GM11168 (cell line): ENCODE results near the gene DLG2.

Experiments
- in situ Hi-C: fragments of 300-500 bp; cut with MboI; formaldehyde crosslinking; loops from one replicate; pipeline ENCODE4 v1.12.0; 2022; ENCODE audit warnings: low sequenced_read_pairs; ENCODE audit not compliant: unreplicated experiment

The DLG2 gene

DNA sequence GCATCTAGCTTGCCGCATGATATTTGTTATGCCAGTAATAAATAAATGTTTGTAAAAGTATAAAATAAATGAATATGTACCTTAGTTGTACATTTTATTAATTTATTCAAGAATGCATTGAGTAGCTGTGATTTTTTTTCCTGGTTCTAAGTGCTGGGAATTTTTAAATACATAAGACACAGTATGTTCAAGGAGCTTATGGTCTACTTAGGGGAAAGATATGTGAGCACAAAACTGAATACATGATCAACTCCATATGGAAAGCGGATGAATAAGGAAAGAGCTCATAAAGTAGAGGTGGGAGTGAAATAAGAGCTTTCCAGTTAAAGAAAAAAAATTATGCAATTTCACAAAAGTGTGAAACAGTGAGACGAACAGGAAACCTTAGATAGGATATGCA is 1396.7 kb downstream of the DLG2 start:
- in situ Hi-C loops: no loop called here

GRCh38 chr11:84227970-84228665 is 1399.0 kb downstream of the DLG2 start:
- in situ Hi-C loops: no loop called here

DNA sequence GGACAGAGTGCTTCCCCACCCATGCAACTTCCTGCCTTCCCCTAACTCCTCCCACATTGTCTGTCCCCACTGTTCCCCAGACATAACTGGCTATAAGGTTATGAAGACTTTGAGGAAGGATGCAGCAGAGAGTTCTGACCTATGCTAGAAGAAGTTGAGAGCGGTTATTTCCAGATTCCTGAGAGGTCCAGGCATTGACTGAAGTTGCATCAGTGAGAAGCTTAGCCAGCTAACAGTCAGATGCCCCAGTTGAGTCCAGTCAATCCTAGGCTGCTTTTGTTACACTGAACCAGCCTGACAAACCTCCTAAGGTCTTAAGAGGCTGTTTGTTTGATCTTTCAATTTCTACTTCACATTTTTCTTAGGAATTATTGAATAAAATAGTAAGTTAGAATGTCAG is 1403.1 kb downstream of the DLG2 start:
- in situ Hi-C loops: no loop called here

GRCh38 chr11:84218318-84218717 is 1408.8 kb downstream of the DLG2 start:
- in situ Hi-C loops: no loop called here

- in situ Hi-C loops: no loop called here
These were observed 1411.5 kb downstream of the DLG2 start for GRCh38 chr11:84215672-84216071.

DNA sequence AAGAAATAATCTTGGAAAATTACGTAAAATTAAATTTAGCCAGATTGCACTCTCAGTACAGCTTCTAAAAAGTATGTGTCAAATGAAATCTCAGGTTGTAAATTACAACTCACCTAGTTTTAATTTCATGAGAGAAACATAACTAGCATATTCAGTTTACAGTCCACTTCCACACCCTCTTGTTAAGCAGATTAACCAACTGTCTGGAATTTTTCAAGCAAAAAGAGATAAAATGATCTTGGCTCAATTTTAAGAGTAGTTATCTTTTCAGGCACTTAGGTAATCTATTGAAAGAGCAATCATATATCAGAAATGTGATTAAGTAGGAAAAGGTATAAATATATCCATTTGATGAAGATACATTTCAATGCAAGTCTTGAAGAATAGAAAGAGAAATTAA is 1412.6 kb downstream of the DLG2 start:
- in situ Hi-C loops: no loop called here

DNA sequence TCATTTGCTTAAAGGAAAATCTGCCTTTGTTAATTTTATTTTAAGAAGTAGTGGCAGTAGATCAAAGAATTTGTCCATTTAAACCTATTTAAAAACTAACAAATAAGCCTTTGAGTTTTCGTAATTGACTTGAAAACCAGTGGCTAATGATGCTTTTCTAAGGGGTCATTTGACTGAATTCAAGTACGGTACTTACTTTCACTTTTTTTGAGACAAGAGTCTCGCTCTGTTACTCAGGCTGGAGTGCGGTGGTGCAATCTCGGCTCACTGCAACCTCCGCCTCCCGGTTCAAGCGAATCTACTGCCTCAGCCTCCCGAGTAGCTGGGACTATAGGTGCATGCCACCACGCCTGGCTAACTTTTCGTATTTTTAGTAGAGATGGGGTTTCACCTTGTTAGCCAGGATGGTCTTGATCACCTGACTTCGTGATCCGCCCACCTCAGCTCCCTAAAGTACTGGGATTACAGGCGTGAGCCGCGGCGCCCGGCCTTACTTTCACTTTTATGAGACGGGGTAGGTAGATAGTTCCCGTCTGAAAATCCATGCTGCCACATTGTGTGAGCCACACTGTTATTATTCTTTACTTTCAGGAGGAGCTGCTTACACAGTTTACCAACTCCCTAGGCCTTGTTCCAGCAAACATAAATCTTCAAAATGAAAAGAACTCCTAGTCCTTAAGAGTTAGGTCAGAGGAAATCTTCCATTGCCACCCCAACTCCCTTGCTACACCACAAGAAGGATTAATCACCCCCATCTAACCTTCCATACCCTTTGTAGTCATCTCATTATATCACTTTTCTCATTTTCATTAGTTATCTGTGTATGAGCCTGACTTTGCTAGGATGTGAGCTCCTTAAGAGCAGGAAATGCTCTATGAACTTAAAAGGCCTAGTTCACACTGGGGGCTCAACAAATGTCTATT is 1414.4 kb downstream of the DLG2 start:
- in situ Hi-C loops: no loop called here

GRCh38 chr11:84211896-84212295 is 1415.2 kb downstream of the DLG2 start:
- in situ Hi-C loops: no loop called here

GRCh38 chr11:84194696-84195095 is 1432.4 kb downstream of the DLG2 start:
- in situ Hi-C loops: no loop called here

GRCh38 chr11:84193706-84194105 is 1433.4 kb downstream of the DLG2 start:
- in situ Hi-C loops: no loop called here

GRCh38 chr11:84188521-84188920 is 1438.6 kb downstream of the DLG2 start:
- in situ Hi-C loops: no loop called here

GRCh38 chr11:84173078-84173477 is 1454.1 kb downstream of the DLG2 start:
- in situ Hi-C loops: no loop called here

GRCh38 chr11:84165139-84165538 is 1462.0 kb downstream of the DLG2 start:
- in situ Hi-C loops: no loop called here

DNA sequence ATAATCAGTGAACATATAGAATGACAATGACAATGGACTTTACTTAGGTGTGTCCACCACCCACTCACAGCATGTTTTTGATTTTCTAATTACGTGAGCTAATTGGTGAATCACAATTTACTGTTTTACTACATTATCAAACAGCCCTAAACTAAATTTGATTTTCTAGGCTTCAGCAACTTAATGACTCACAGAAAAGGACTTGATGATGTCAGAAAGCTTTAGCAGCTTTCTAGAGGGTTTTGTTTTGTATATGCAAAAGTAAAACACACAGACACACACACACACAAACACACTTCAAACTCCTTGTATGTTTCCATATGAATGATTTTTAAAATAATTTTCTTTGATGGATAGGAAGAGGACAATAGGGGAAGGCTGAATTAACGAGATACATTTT is 1462.4 kb downstream of the DLG2 start:
- in situ Hi-C loops: no loop called here

- in situ Hi-C loops: no loop called here
These were observed 1464.0 kb downstream of the DLG2 start for GRCh38 chr11:84163116-84163515.

DNA sequence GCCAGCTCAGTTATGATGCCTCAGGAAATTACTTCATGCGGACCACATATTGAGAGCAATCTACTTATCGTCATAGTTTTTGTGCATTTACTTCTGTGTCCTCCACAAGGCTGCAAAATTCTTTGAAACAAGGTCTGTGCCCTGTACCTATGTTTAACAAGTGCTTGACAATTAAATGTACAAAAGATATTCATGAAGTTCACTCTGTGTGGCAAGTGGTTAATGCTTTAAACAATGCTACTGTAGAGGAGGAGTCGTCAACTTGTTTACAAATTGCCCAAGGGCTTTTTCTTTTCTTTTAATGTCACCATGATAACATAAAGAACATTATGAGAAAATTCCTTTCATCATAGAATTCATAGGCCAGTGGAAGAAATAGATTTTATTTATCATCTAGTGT is 1469.5 kb downstream of the DLG2 start:
- in situ Hi-C loops: no loop called here

DNA sequence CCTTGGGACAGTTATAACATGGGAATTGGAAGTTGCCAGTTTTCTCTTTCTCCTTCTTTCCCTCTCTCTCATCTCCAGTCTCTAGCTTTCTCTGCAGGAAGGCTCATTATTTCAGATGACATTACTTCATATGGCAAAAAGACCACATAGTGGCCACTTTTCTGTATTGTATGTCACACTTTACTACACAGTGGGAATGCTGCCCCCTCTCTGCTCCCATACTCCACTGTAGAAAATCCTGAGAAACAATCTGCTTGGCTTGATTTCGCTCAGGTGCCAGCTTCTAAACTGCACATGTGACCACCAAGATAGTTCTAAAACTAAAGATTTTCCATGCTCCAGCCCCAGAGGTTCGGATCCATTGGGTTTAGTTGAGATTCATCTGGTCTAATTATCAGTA is 1480.3 kb downstream of the DLG2 start:
- in situ Hi-C loops: no loop called here

GRCh38 chr11:84145616-84146185 is 1481.4 kb downstream of the DLG2 start:
- in situ Hi-C loops: no loop called here

DNA sequence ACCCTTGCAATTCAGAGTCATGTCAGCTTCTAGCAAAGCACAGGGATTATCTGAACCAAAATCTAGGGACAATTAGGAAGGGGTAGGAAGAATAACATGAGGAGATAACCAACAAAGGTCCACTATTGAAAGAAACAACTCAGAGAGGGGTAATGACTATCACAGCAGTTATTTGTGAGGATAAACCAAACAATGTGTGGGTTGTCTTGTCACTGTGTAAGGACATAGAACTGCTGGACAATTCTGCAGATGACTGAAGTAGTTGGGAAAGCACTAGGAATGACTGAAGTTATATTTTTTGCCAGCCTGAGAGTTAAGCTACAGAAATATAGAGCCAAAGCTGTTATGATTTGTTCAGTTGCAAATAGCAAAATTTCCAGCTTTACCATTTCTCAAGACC is 1482.6 kb downstream of the DLG2 start:
- in situ Hi-C loops: no loop called here

GRCh38 chr11:84142411-84142810 is 1484.7 kb downstream of the DLG2 start:
- in situ Hi-C loops: no loop called here
